ENCODE results near the gene SINHCAF. TPM values are rescaled to one million over a fixed set of nuclear protein-coding genes. Genes with fewer than 3 reads are reported as not detected.

Gene SINHCAF
- total and polyA plus RNA-seq, 2 donors from 2014 or later = 33.1 to 96.2 TPM

DNA sequence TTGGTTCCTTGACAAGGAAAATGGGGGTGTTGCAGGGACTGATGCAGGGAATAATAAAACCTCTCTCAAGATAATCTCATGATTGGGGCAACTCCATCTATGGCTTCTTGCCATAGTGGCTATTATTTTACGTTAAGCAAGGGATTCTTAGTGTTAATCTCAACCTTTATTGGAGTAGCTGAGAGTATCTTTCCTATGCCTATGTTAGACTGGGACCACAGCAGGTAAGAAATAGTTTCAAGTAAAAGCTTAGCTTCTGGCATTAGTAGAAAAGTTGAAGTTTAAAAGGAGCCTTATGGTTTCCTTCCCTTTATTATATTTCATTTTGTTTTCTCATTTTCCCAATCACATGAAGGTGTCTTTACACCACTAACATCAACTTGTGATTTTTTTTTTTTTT, 16.7 kb downstream of the SINHCAF start:
- no peak overlapping the region for H3K9ac ChIP-seq (ENCODE audit: low read length in 3 of 3)
- intact Hi-C loops (cut with DNase I) = no loop called here
- H3K27me3 ChIP-seq (ENCODE audit: control insufficient read depth, insufficient read depth, low read length) = no peaks in the 10 kb centered on the region
- peaks cover 0 to 9% (median 0%) of the 10 kb centered on the region in 3 donors for H3K36me3 ChIP-seq (ENCODE audit: control insufficient read depth in 2 of 3, insufficient read depth in 3 of 3, low read length in 3 of 3)
- FAIRE-seq = no peak
- no peak overlapping the region for H3K4me3 ChIP-seq (ENCODE audit: low read length in 3 of 3)
- TF ChIP-seq, protein P1, sequence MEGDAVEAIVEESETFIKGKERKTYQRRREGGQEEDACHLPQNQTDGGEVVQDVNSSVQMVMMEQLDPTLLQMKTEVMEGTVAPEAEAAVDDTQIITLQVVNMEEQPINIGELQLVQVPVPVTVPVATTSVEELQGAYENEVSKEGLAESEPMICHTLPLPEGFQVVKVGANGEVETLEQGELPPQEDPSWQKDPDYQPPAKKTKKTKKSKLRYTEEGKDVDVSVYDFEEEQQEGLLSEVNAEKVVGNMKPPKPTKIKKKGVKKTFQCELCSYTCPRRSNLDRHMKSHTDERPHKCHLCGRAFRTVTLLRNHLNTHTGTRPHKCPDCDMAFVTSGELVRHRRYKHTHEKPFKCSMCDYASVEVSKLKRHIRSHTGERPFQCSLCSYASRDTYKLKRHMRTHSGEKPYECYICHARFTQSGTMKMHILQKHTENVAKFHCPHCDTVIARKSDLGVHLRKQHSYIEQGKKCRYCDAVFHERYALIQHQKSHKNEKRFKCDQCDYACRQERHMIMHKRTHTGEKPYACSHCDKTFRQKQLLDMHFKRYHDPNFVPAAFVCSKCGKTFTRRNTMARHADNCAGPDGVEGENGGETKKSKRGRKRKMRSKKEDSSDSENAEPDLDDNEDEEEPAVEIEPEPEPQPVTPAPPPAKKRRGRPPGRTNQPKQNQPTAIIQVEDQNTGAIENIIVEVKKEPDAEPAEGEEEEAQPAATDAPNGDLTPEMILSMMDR (IDR thresholded peaks at IDR 0.05; ENCODE audit: borderline replicate concordance, extremely low read depth, insufficient read depth) = no peak
- no peak overlapping the region for H3K27ac ChIP-seq (ENCODE audit: low read depth in 2 of 2, low read length in 2 of 2)
- no peaks in the 10 kb centered on the region for H3K9me3 ChIP-seq (ENCODE audit: control insufficient read depth in 2 of 3, insufficient read depth in 1 of 3, low read length in 3 of 3)
- no peak for DNase-seq
- H3K4me1 ChIP-seq (ENCODE audit: control insufficient read depth in 2 of 3, insufficient read depth in 2 of 3, low read depth in 1 of 3, low read length in 3 of 3) = no peaks in the 10 kb centered on the region

DNA sequence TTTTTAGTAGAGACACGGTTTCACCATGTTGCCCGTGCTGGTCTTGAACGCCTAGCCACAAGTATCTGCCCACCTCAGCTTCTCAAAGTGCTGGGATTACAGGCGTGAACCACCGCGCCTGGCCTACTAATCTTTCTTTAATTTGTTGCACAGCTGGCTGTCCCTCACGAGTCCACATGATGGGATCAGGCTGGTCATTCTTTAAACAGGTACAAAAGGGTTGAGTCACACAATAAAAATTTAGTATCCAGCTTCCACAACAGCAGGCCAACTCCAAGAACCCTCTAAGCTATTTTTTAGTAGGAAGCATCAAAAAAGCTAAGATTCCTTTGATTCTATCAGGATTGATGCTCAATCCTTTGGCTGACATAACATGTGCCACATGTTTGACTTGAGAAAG, 17.8 kb downstream of the SINHCAF start:
- Histone ChIP-seq H3K27me3 (ENCODE audit: control insufficient read depth, insufficient read depth, low read length) (no peaks in the 10 kb centered on the region), H3K4me1 (ENCODE audit: control insufficient read depth in 2 of 3, insufficient read depth in 2 of 3, low read depth in 1 of 3, low read length in 3 of 3) (no peaks in the 10 kb centered on the region), H3K4me3 (ENCODE audit: low read length in 3 of 3) (no peak overlapping the region), H3K27ac (ENCODE audit: low read depth in 2 of 2, low read length in 2 of 2) (no peak overlapping the region), H3K9ac (ENCODE audit: low read length in 3 of 3) (no peak overlapping the region), H3K9me3 (ENCODE audit: control insufficient read depth in 2 of 3, insufficient read depth in 1 of 3, low read length in 3 of 3) (no peaks in the 10 kb centered on the region), H3K36me3 (ENCODE audit: control insufficient read depth in 2 of 3, insufficient read depth in 3 of 3, low read length in 3 of 3) (peaks cover 0 to 11% (median 4%) of the 10 kb centered on the region in 3 donors)
- intact Hi-C loops (cut with DNase I) = no loop called here
- TF ChIP-seq, protein P1 (IDR thresholded peaks at IDR 0.05; ENCODE audit: borderline replicate concordance, extremely low read depth, insufficient read depth) = no peak
- no peak for DNase-seq
- FAIRE-seq = no peak

DNA sequence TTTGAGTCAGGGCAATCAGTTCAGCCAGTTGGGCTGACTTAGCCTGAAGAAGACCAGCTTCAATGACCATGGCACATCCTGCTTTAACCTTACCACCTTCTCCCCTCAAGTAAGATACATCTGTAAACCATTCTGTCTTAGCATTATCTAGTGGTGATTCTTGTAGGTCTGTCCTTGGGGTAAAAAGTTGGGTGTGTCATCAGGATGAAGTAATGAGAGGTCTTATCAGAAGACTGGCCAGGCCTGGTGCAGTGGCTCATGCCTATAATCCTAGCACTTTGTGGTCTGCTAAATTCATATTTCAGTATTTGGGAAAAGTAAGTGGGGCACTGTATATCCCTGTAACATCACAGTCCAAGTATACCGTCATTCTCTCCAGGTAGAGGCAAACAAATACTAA, 19.1 kb downstream of the SINHCAF start:
- no peak overlapping the region for H3K4me3 ChIP-seq (ENCODE audit: low read length in 3 of 3)
- no peaks in the 10 kb centered on the region for H3K4me1 ChIP-seq (ENCODE audit: control insufficient read depth in 2 of 3, insufficient read depth in 2 of 3, low read depth in 1 of 3, low read length in 3 of 3)
- H3K36me3 ChIP-seq (ENCODE audit: control insufficient read depth in 2 of 3, insufficient read depth in 3 of 3, low read length in 3 of 3) = peaks cover 2 to 11% (median 5%) of the 10 kb centered on the region in 3 donors
- TF ChIP-seq, protein P1 (IDR thresholded peaks at IDR 0.05; ENCODE audit: borderline replicate concordance, extremely low read depth, insufficient read depth) = no peak
- intact Hi-C loops (cut with DNase I) = no loop called here
- no peak overlapping the region for H3K9ac ChIP-seq (ENCODE audit: low read length in 3 of 3)
- H3K9me3 ChIP-seq (ENCODE audit: control insufficient read depth in 2 of 3, insufficient read depth in 1 of 3, low read length in 3 of 3) = no peaks in the 10 kb centered on the region
- no peaks in the 10 kb centered on the region for H3K27me3 ChIP-seq (ENCODE audit: control insufficient read depth, insufficient read depth, low read length)
- no peak for FAIRE-seq
- no peak for DNase-seq
- no peak overlapping the region for H3K27ac ChIP-seq (ENCODE audit: low read depth in 2 of 2, low read length in 2 of 2)

DNA sequence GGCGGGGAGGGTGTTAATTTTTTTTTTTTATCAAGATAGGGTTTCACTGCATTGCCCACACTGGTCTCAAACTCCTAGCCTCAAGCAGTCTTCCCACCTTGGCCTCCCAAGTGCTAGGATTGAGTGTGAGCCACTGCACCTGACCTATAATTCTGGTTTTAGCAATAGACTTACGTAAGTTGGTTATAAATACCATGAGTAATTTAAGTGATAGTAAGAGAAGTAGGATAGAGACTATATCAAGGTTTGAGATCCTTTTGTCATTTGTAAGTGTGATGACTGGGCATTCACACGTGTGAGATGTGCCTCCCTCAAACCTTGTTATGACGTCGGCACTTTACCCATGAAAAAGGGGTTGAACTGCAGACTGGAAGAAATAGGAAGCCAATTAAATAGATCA, 22.5 kb downstream of the SINHCAF start:
- Histone ChIP-seq H3K27ac (ENCODE audit: low read depth in 2 of 2, low read length in 2 of 2) (no peak overlapping the region), H3K36me3 (ENCODE audit: control insufficient read depth in 2 of 3, insufficient read depth in 3 of 3, low read length in 3 of 3) (peaks cover 2 to 14% (median 5%) of the 10 kb centered on the region in 3 donors), H3K9me3 (ENCODE audit: control insufficient read depth in 2 of 3, insufficient read depth in 1 of 3, low read length in 3 of 3) (no peaks in the 10 kb centered on the region), H3K4me3 (ENCODE audit: low read length in 3 of 3) (no peak overlapping the region), H3K9ac (ENCODE audit: low read length in 3 of 3) (no peak overlapping the region), H3K27me3 (ENCODE audit: control insufficient read depth, insufficient read depth, low read length) (no peaks in the 10 kb centered on the region), H3K4me1 (ENCODE audit: control insufficient read depth in 2 of 3, insufficient read depth in 2 of 3, low read depth in 1 of 3, low read length in 3 of 3) (no peaks in the 10 kb centered on the region)
- FAIRE-seq = no peak
- intact Hi-C loops (cut with DNase I) = no loop called here
- DNase-seq = no peak
- TF ChIP-seq, protein P1 (IDR thresholded peaks at IDR 0.05; ENCODE audit: borderline replicate concordance, extremely low read depth, insufficient read depth) = no peak
